Parathyroid adenoma (tissue), 2 donors: Measurements from ENCODE around the gene PLEKHM3.
A peak's percentile ranks its signal among the peaks of the same experiment; 100 is the strongest.

ENCODE experiments used
- H2AFZ ChIP-seq: fragments of 300-600 bp; sonication (generic); one replicate; pipeline ENCODE4 v1.7.0; 2017; ENCODE audit warnings: antibody characterized with exemption, mild to moderate bottlenecking
- H3K27ac ChIP-seq: fragments of 300-600 bp; sonication (generic); one replicate; pipeline ENCODE4 v1.7.0; 2017
- H3K27me3 ChIP-seq: fragments of 300-600 bp; sonication (generic); one replicate; pipeline ENCODE4 v1.7.0; 2017; ENCODE audit warnings: low read length; ENCODE audit not compliant: control insufficient read depth, insufficient read depth
- H3K36me3 ChIP-seq: fragments of 300-600 bp; sonication (generic); one replicate; pipeline ENCODE4 v1.7.0; 2017; ENCODE audit warnings: low read length; ENCODE audit not compliant: control insufficient read depth, insufficient read depth
- H3K4me1 ChIP-seq: fragments of 300-600 bp; sonication (generic); one replicate; pipeline ENCODE4 v1.7.0; 2017; ENCODE audit warnings: control low read depth
- H3K4me2 ChIP-seq: fragments of 300-600 bp; sonication (generic); one replicate; pipeline ENCODE4 v1.7.0; 2017; ENCODE audit warnings: low read length
- H3K4me3 ChIP-seq: fragments of 300-600 bp; sonication (generic); one replicate; pipeline ENCODE4 v1.7.0; 2017; ENCODE audit warnings: low read depth, low read length
- H3K79me2 ChIP-seq: fragments of 300-600 bp; sonication (generic); one replicate; pipeline ENCODE4 v1.7.0; 2017; ENCODE audit warnings: control low read depth
- H3K9ac ChIP-seq: fragments of 300-600 bp; sonication (generic); one replicate; pipeline ENCODE4 v1.7.0; 2017; ENCODE audit warnings: mild to moderate bottlenecking
- H3K9me3 ChIP-seq: fragments of 300-600 bp; sonication (generic); one replicate; pipeline ENCODE4 v1.7.0; 2017; ENCODE audit warnings: low read length; ENCODE audit not compliant: control insufficient read depth
- CTCF ChIP-seq: fragments of 300-600 bp; sonication (generic); IDR thresholded peaks from one replicate; pipeline ENCODE4 v1.7.0; 2017; ENCODE audit warnings: antibody characterized with exemption, mild to moderate bottlenecking
- donor health status: primary hyperparathyroidism.

Gene PLEKHM3

GRCh38 chr2:208025037-208025813, at the start of gene PLEKHM3:
PLEKHM3 (minus strand) TSS chr2:208025527; CDS start chr2:208001639, 23,888 bp downstream.
- Histone ChIP-seq H3K79me2 (peaks cover 15% of the 10 kb centered on the region), H3K36me3 (no peaks in the 10 kb centered on the region), H3K27me3 (no peaks in the 10 kb centered on the region), H3K4me2 (peak within 1 kb of the TSS; percentile 84), H2AFZ (peak within 1 kb of the TSS; percentile 99), H3K27ac (peak within 1 kb of the TSS; percentile 80), H3K9me3 (no peaks in the 10 kb centered on the region), H3K4me3 (peak within 1 kb of the TSS; percentile 97), H3K9ac (peak within 1 kb of the TSS; percentile 62), H3K4me1 (peaks cover 3% of the 10 kb centered on the region)
- no peak for TF ChIP-seq CTCF

GRCh38 chr2:208074610-208075356, 49.5 kb upstream of the PLEKHM3 start:
- Histone ChIP-seq H3K79me2 (no peaks in the 10 kb centered on the region), H2AFZ (no peak overlapping the region), H3K27ac (no peak overlapping the region), H3K4me3 (no peak overlapping the region), H3K4me1 (no peaks in the 10 kb centered on the region), H3K9me3 (no peaks in the 10 kb centered on the region), H3K4me2 (no peak overlapping the region), H3K9ac (no peak overlapping the region), H3K27me3 (no peaks in the 10 kb centered on the region), H3K36me3 (no peaks in the 10 kb centered on the region)
- TF ChIP-seq CTCF = no peak

- Histone ChIP-seq H2AFZ (peak overlapping the region; percentile 38), H3K4me3 (no peak overlapping the region), H3K4me1 (no peaks in the 10 kb centered on the region), H3K27ac (no peak overlapping the region), H3K9me3 (no peaks in the 10 kb centered on the region), H3K4me2 (no peak overlapping the region), H3K36me3 (no peaks in the 10 kb centered on the region), H3K79me2 (no peaks in the 10 kb centered on the region), H3K9ac (no peak overlapping the region), H3K27me3 (no peaks in the 10 kb centered on the region)
- peak; percentile 82 for TF ChIP-seq CTCF
Observed at GRCh38 chr2:208072250-208072892, 47.0 kb upstream of the PLEKHM3 start.

- H3K27me3 ChIP-seq = no peaks in the 10 kb centered on the region
- no peaks in the 10 kb centered on the region for H3K79me2 ChIP-seq
- no peak overlapping the region for H3K4me3 ChIP-seq
- no peak overlapping the region for H2AFZ ChIP-seq
- no peak overlapping the region for H3K4me2 ChIP-seq
- H3K9me3 ChIP-seq = no peaks in the 10 kb centered on the region
- TF ChIP-seq CTCF = no peak
- H3K36me3 ChIP-seq = no peaks in the 10 kb centered on the region
- no peak overlapping the region for H3K27ac ChIP-seq
- no peaks in the 10 kb centered on the region for H3K4me1 ChIP-seq
- no peak overlapping the region for H3K9ac ChIP-seq
Observed at GRCh38 chr2:208069186-208069585, 43.9 kb upstream of the PLEKHM3 start.
